ENCODE results near the gene MARCHF10. TPM values are rescaled to one million over a fixed set of nuclear protein-coding genes. Genes with fewer than 3 reads are reported as not detected.

The MARCHF10 gene
- total and polyA plus RNA-seq, 2 donors (not counting 3 experiments of a cell fraction or from before 2014, with no cell fraction given) = 0.11 TPM; not detected in 1

- no peak overlapping the region for H2AFZ ChIP-seq (ENCODE audit: low read depth, low read length)
- dilution Hi-C loops (cut with MboI; ENCODE audit: extremely low pct_ligation_motif_present, low sequenced_read_pairs) = no loop called here
- no TSS peak for BruUV-seq (replicated peaks)
- H3K27ac ChIP-seq (ENCODE audit: insufficient read depth, low read depth, low read length) = no peak overlapping the region
- POLR2A ChIA-PET = no interaction called here
- no peaks in the 10 kb centered on the region for H3K36me3 ChIP-seq (ENCODE audit: control insufficient read depth in 2 of 2, extremely low read depth in 1 of 2, insufficient read depth in 2 of 2, low read length in 2 of 2)
- H3K79me2 ChIP-seq (ENCODE audit: control insufficient read depth, insufficient read depth, low read length) = no peaks in the 10 kb centered on the region
- no peak overlapping the region for H3K4me2 ChIP-seq (ENCODE audit: insufficient read depth, low read length)
- no peaks in the 10 kb centered on the region for H3K9me3 ChIP-seq (replicated peaks; ENCODE audit: control insufficient read depth, insufficient read depth, low read length)
- H4K20me1 ChIP-seq (replicated peaks; ENCODE audit: control insufficient read depth, extremely low read depth, insufficient read depth, low read length) = no peaks in the 10 kb centered on the region
- no peaks in the 10 kb centered on the region for H3K27me3 ChIP-seq (ENCODE audit: control insufficient read depth in 2 of 2, insufficient read depth in 2 of 2, low read length in 2 of 2)
- no peak for DNase-seq (ENCODE audit: low read depth, low spot score)
- no peak for FAIRE-seq
- intact Hi-C loops (cut with micrococcal nuclease) = no loop called here
- H3K4me3 ChIP-seq (replicated peaks in 1 of 3; ENCODE audit: insufficient read depth in 1 of 3, low read depth in 1 of 3, low read length in 3 of 3) = no peak overlapping the region
- CTCF ChIA-PET = interaction anchor here (1.2 kb wide), 1 partner anchor 15 kb away, joined by 3 read pairs; no protein-coding TSS in a partner anchor
- no peak overlapping the region for H3K9ac ChIP-seq (replicated peaks; ENCODE audit: extremely low read depth, insufficient read depth, low read length)
- H3K4me1 ChIP-seq (ENCODE audit: control insufficient read depth, extremely low read depth, insufficient read depth, low read length) = peaks cover 10% of the 10 kb centered on the region
- H3K9me1 ChIP-seq (replicated peaks; ENCODE audit: control insufficient read depth, extremely low read depth, insufficient read depth, low read length) = no peaks in the 10 kb centered on the region
- TF ChIP-seq EZH2 (IDR thresholded peaks at IDR 0.05; ENCODE audit: borderline replicate concordance, low read depth, low read length, severe bottlenecking) = no peak
- no peak for TF ChIP-seq GATA2 (IDR thresholded peaks at IDR 0.05; ENCODE audit: insufficient read depth, insufficient read length, low read depth, low read length)
- no peak for TF ChIP-seq POLR2A (IDR thresholded peaks at IDR 0.05; ENCODE audit: low read depth, low read length)
These were observed 150.4 kb downstream of the MARCHF10 start for GRCh38 chr17:62657690-62658089.

- POLR2A ChIA-PET = no interaction called here
- Histone ChIP-seq H3K36me3 (ENCODE audit: control insufficient read depth in 2 of 2, extremely low read depth in 1 of 2, insufficient read depth in 2 of 2, low read length in 2 of 2) (no peaks in the 10 kb centered on the region), H3K4me1 (ENCODE audit: control insufficient read depth, extremely low read depth, insufficient read depth, low read length) (peaks cover 12% of the 10 kb centered on the region), H3K27ac (ENCODE audit: insufficient read depth, low read depth, low read length) (no peak overlapping the region), H2AFZ (ENCODE audit: low read depth, low read length) (no peak overlapping the region), H4K20me1 (replicated peaks; ENCODE audit: control insufficient read depth, extremely low read depth, insufficient read depth, low read length) (no peaks in the 10 kb centered on the region), H3K9me1 (replicated peaks; ENCODE audit: control insufficient read depth, extremely low read depth, insufficient read depth, low read length) (no peaks in the 10 kb centered on the region), H3K79me2 (ENCODE audit: control insufficient read depth, insufficient read depth, low read length) (no peaks in the 10 kb centered on the region), H3K27me3 (ENCODE audit: control insufficient read depth in 2 of 2, insufficient read depth in 2 of 2, low read length in 2 of 2) (no peaks in the 10 kb centered on the region), H3K4me2 (ENCODE audit: insufficient read depth, low read length) (no peak overlapping the region), H3K9me3 (replicated peaks; ENCODE audit: control insufficient read depth, insufficient read depth, low read length) (no peaks in the 10 kb centered on the region), H3K9ac (replicated peaks; ENCODE audit: extremely low read depth, insufficient read depth, low read length) (no peak overlapping the region), H3K4me3 (replicated peaks in 1 of 3; ENCODE audit: insufficient read depth in 1 of 3, low read depth in 1 of 3, low read length in 3 of 3) (no peak overlapping the region)
- no TSS peak for BruUV-seq (replicated peaks)
- FAIRE-seq (no peak), DNase-seq (ENCODE audit: low read depth, low spot score) (no peak)
- no peak for TF ChIP-seq MYC (IDR thresholded peaks at IDR 0.05; ENCODE audit: low read depth, low read length)
- TF ChIP-seq POLR2A (IDR thresholded peaks at IDR 0.05; ENCODE audit: low read depth, low read length) = no peak
- TF ChIP-seq POLR2AphosphoS5 (IDR thresholded peaks at IDR 0.05; ENCODE audit: insufficient read depth, low read depth, low read length) = no peak
- TF ChIP-seq MAX (IDR thresholded peaks at IDR 0.05; ENCODE audit: insufficient read depth, insufficient read length) = no peak
- TF ChIP-seq CTCF (IDR thresholded peaks at IDR 0.05; ENCODE audit: extremely low read depth in 1 of 2, insufficient read depth in 1 of 2, low read depth in 1 of 2, low read length in 2 of 2) = no peak
- no peak for TF ChIP-seq JUN (IDR thresholded peaks at IDR 0.05; ENCODE audit: borderline replicate concordance, insufficient read depth, insufficient read length, low read depth)
- no peak for TF ChIP-seq GATA2 (IDR thresholded peaks at IDR 0.05; ENCODE audit: insufficient read depth, insufficient read length, low read depth, low read length)
- TF ChIP-seq FOS (IDR thresholded peaks at IDR 0.05; ENCODE audit: borderline replicate concordance, insufficient read depth, low read length) = no peak
- TF ChIP-seq EZH2 (IDR thresholded peaks at IDR 0.05; ENCODE audit: borderline replicate concordance, low read depth, low read length, severe bottlenecking) = no peak
- intact Hi-C loops (cut with micrococcal nuclease) (no loop called here), dilution Hi-C loops (cut with MboI; ENCODE audit: extremely low pct_ligation_motif_present, low sequenced_read_pairs) (no loop called here)
- CTCF ChIA-PET = interaction anchor here (1.2 kb wide), 1 partner anchor 16 kb away, joined by 3 read pairs; no protein-coding TSS in a partner anchor
These were observed 150.9 kb downstream of the MARCHF10 start for GRCh38 chr17:62657145-62657665.
